ENCODE results near the gene ZNF57. TPM values are rescaled to one million over a fixed set of nuclear protein-coding genes. Genes with fewer than 3 reads are reported as not detected.

Gene ZNF57
- total and polyA plus RNA-seq, 9 of the 15 experiments (the other 6 are each of a cell fraction or from before 2014, with no cell fraction given), result 3.9 to 13.5 (median 7.8) TPM

DNA sequence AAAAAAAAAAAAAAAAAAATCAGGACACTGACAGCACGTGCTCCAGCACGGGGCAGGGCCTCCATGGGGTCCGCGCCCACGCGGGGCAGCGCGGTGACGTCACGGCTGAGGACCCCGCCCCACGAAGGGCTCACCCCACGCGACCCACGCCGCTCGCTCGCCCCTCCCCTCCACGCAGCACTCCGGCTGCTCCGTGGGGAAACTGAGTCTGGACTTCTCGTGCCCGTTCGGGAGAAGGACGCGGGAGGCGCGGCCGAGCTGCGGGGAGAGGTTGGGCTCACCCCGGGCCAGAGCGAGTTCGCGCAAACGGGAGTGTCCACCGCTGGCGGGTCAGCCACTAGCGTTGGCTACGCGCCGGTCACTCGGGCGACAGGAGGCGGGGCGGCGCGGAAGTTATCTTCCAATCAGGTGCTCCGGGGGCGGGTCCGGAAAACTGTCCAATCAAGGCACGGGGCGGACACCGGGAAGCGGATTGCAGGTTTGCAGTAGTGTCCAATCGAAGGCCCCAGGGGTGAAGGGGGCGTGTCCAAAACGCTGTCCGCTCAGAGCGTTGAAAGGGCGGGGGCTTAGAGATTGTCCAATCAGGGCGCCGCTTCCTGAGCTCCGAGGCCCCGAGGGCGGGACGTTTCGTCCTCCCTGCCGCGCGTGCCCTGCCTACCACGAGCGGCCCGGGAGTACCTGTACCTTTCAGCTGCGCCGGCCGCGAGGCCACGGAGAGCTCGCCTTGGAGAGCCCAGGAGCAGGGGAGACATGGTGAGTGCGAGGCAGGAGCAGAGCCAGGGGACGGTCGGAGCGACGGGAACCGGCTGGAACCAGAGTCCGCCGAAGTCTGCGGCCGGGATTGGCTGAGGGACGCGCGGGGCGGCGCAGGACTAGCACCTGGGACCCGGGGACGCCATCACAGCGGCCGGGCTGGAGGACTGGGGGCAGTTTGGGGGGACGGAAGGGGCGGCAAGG, at the start of gene ZNF57 (continued):
- TF ChIP-seq ZNF146 (CRISPR knock-in tag; IDR thresholded peaks at IDR 0.05; ENCODE audit: unreplicated experiment) (no peak), ZNF277 (CRISPR knock-in tag; IDR thresholded peaks at IDR 0.05; ENCODE audit: borderline replicate concordance) (no peak), PCBP2 (IDR thresholded peaks at IDR 0.05; ENCODE audit: low read depth, low read length, poor library complexity, severe bottlenecking) (no peak), CCAR2 (IDR thresholded peaks at IDR 0.05; ENCODE audit: low read depth, low read length) (no peak), SMAD4 (CRISPR knock-in tag; conservative IDR thresholded peaks at IDR 0.05) (peak; percentile 56), SRSF9 (IDR thresholded peaks at IDR 0.05; ENCODE audit: borderline replicate concordance, low read depth, low read length) (no peak), ELF4 (CRISPR knock-in tag; IDR thresholded peaks at IDR 0.05) (no peak), CBX2 (IDR thresholded peaks at IDR 0.05; ENCODE audit: insufficient read depth, low read length, poor library complexity, severe bottlenecking) (no peak), AFF1 (IDR thresholded peaks at IDR 0.05; ENCODE audit: low read depth in 1 of 2, partially characterized antibody in 2 of 2) (no peak), KDM4B (IDR thresholded peaks at IDR 0.05; ENCODE audit: borderline replicate concordance in 2 of 2, low read depth in 1 of 2) (no peak), IRF2 (CRISPR knock-in tag; IDR thresholded peaks at IDR 0.05) (no peak), E2F3 (CRISPR knock-in tag; IDR thresholded peaks at IDR 0.05) (no peak), HOXB6 (CRISPR knock-in tag; IDR thresholded peaks at IDR 0.05; ENCODE audit: borderline replicate concordance) (no peak), ATF4 (CRISPR knock-in tag; IDR thresholded peaks at IDR 0.05) (no peak)
- TF ChIP-seq, protein P1, sequence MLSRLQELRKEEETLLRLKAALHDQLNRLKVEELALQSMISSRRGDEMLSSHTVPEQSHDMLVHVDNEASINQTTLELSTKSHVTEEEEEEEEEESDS (CRISPR knock-in tag; IDR thresholded peaks at IDR 0.05), result no peak
- TF ChIP-seq, protein P2, sequence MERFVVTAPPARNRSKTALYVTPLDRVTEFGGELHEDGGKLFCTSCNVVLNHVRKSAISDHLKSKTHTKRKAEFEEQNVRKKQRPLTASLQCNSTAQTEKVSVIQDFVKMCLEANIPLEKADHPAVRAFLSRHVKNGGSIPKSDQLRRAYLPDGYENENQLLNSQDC (CRISPR knock-in tag; IDR thresholded peaks at IDR 0.05), result no peak

All from K562 (cell line).